GM21360 (cell line): ENCODE data around the gene GAB1.

Experiments used
- ATAC-seq: cut with Tn5 transposase; IDR thresholded peaks from one replicate; pipeline ENCODE4 v1.9.1; 2021; ENCODE audit warnings: mild to moderate bottlenecking, moderate library complexity; ENCODE audit not compliant: unreplicated experiment

GAB1 gene

DNA sequence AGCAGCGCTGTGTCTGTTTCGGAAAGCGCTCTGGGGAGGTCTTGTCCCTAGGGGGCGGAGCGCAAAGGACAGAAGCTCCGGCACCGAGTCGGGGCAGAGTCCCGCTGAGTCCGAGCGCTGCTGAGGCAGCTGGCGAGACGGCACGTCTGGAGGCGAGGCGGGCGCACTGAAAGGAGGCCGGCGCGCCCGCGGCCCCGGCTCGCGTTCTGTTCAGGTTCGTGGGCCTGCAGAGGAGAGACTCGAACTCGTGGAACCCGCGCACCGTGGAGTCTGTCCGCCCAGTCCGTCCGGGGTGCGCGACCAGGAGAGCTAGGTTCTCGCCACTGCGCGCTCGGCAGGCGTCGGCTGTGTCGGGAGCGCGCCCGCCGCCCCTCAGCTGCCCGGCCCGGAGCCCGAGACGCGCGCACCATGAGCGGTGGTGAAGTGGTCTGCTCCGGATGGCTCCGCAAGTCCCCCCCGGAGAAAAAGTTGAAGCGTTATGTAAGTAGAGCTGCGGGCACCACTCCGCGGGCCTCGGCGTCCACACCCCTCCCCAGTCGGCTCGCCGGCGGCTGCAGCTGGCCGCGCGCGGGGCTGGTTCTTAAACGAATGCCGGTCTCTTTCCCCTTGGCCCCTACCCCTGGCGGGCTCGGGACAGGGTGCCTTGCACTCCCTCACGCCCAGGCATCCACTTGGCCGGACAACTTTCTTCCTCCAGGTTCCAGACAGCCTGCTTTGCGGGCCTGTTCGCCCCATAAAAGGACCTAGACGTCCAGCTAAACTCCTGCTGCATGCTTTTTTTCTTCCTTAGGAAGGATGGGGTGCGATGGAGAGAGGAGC lies at the start of gene GAB1:
GAB1 (plus strand) TSS at position 96 of the 819 bp plus-strand sequence; CDS start at position 409, 313 bp downstream.
- peak; percentile 75 for ATAC-seq

- ATAC-seq, result no peak
Observed at GRCh38 chr4:143287572-143287923, 49.1 kb upstream of the GAB1 start.

GRCh38 chr4:143288171-143288570 lies 48.5 kb upstream of the GAB1 start:
- no peak for ATAC-seq

DNA sequence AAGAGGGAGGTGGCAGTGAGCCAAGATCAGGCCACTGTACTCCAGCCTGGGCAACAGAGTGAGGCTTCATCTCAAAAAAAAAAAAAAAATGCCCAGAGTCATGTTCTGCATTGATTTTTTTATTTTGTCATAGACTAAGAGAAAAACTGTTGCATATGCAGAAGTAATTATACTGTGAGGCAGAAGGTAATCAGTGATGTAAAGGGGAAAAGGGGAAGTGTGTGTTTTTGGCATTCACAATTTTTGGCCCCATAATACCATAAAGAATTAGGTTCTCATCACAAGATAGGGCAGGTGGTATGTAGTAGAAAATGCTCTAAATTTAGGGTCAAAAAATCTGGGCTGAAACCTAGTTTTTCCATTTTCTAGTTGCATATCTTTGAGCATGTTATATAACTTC lies 47.3 kb upstream of the GAB1 start:
- no peak for ATAC-seq

DNA sequence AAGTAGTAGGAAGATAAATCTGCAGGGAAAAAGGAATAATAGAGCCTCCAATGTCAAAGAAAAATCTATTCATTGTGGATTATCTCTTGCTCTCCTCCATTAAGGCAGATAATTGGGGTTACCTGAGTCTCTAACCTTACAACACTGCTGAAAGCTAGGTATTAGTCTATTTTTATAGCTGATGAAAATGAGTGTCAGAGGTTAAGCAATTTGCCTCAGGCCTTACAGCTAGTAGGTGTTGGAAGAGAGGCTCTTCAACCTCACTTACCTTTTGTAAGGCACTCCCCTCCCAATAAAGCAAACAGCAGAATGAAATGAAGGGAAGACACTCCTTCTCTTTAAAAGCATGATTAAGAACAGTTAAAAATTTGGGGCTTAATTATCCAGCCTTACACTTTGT lies 45.4 kb upstream of the GAB1 start:
- no peak for ATAC-seq

DNA sequence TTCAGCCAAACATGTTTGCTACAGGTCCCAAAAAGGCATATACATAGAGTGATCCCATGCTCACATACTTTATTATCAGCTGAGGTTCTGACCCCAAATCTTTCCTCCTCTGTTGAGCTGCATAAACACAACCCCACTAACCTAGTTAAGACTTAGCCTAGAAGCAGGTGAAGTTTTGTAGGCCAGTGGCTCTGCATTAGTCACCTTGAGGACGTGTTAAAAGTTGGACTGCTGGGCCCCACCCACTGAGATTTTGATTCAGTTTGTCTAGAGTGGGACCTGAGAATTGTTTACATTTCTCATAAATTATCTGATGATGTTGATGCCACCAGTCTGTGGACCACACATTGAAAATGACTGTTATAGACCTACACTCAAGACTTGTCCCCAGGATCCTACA lies 43.8 kb upstream of the GAB1 start:
- ATAC-seq, result no peak

DNA sequence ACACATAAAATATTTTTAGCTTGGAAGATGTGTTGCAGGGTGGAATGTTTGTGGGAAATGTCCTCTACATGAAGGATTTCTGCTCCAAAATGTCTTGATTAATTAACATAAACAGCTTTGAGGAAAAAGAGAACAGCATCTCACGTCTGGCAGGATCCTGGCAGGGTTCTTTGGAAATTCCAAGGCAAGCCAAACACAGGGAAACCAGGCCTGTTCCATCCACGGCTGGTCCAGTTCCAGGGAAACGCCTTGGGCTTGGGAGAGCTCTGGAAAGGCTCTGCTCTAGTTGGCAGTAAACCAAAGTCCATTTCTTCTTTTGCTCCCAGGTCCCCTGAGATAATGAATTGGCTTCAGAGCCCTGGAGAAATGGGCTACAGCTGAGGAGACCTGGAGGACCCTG lies 42.4 kb upstream of the GAB1 start:
- no peak for ATAC-seq

GRCh38 chr4:143294710-143295275 lies 41.9 kb upstream of the GAB1 start:
- no peak for ATAC-seq

DNA sequence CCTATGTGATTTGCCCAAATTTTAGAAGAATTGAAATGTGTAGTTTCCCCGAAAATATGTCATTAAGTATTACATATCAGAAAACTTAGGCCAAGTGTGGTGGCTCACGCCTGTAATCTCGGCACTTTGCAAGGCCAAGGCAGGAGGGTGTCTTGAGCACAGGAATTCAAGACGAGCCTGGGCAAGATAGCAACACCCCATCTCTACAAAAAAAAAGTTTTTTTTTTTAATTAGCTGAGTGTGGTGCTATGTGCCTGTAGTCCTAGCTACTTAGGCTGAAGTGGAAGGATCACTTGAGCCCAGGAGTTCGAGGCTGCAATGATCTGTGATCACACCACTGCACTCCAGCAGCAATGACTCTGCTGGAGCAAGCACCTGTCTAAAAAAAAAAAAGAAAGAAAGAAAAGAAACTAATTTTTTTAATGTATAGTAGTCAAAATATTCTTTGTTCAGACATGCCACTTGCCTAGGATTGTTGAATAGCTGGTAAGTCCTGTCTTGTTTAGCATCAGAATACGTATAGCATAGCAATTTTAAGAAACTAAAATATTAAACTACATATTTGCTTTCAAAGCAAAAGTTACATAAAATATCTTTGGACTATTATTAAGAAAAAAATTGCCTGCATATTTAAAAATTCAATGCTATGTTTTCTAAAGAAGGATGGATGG lies 40.1 kb upstream of the GAB1 start:
- ATAC-seq, result no peak

DNA sequence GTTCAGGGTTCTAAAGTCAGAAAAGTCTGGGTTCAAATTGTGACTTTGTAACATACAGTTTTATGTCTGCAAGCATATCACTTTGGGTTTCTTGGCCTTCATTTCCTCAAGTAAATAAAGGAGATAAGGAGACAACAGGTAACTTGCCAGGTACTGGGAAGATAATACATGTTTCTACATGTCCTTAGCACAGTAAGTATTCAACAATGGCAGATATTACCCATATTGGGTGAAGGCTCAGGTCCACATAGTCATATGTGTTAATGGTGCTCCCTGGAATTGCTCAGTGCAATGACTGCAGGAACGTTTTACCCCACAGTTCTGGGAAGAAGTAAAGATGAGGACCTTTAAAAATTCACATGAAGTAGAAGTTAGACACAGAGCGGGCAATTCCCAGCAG lies 35.8 kb upstream of the GAB1 start:
- no peak for ATAC-seq

DNA sequence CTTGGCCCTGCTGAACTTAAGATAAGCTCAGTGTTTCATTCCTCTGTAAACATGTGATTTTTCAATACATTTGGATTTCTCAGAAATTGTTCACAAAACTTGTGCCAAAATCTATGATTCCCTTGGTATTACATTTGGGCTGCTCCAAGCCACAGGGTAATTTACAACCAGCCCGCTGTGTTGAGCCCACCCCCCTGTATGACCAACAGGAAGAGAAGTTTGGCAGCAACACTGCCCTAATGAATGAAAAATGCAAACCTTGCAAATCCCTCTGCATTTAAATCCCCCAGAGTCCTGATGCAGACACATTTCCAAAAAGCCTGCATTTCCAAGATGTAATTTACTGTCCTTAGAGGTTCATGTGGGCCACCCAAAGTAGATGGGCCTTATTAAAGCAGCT lies 34.1 kb upstream of the GAB1 start:
- ATAC-seq, result no peak

DNA sequence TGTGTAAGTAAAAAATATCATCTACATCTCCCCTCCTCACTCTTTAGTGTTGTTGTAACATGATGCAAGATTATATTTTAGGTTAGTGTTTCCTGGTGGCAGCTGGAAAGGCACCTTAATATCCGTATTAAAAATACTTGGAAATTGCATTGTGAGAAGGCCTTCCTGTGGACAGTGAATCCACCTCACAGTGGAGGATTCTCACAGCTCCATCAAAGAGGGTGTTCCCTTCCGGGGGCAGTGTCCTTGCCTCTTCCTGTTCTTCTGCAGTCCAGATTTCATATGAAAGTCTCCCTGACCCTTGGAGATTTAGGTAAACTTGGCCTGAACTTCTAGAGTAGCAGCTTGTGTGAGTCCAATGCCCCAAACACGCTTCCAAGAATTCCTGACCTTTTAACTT lies 29.9 kb upstream of the GAB1 start:
- ATAC-seq, result no peak

- no peak for ATAC-seq
Observed at GRCh38 chr4:143307531-143307930, 29.1 kb upstream of the GAB1 start.

- no peak for ATAC-seq
Observed at GRCh38 chr4:143308377-143308776, 28.3 kb upstream of the GAB1 start.

GRCh38 chr4:143311924-143312323 lies 24.8 kb upstream of the GAB1 start:
- no peak for ATAC-seq

DNA sequence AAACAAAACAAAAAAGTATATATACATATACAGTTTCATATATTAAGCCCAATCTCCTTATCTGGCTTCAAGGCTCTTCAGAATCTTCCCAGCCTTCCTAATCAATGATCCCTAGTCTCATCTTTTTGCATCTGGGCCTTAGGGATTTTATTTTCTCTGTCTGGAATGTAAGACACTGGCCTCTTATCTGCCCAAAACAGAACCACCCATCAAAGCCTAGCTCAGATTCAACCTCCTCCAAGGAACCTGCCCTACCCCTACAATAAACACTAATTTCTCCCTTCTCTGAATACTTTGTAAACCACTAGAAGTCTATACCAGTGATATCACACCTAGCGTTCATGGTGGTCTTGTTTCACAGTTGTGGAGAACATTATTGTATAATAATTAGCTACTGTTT lies 23.2 kb upstream of the GAB1 start:
- no peak for ATAC-seq

GRCh38 chr4:143313996-143314395 lies 22.7 kb upstream of the GAB1 start:
- no peak for ATAC-seq

DNA sequence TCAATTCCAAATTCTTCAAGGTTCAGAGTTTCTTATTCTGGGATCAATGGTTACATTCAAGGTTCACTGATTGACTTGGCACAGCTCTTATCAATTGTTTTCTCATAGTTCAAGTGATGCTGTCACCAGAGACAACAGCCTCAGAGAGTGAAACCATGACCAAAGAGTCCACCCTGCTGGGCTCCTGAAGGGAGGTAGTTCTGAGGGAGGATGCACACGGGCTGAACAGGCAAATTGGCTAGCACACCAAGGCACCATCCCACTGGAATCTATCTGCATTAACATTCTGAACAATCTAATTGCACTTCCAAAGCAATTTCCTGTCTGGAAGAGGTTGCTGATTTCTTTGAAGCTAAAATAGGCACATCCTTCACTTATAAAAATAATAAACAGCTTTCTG lies 16.6 kb upstream of the GAB1 start:
- ATAC-seq, result no peak

GRCh38 chr4:143326735-143327134 lies 9.9 kb upstream of the GAB1 start:
- ATAC-seq, result no peak

- ATAC-seq, result no peak
Observed at GRCh38 chr4:143329985-143330384, 6.7 kb upstream of the GAB1 start.

- peak; percentile 40 for ATAC-seq
Observed at GRCh38 chr4:143335979-143336780, 496 bp upstream of the GAB1 start.
